NCI-H446 treated with DMSO at 0.1 percent for 48 hours (cell line): ENCODE measurements around the gene LRRC75B.
"Not testable (repeated sequence)": the region's sequence is repeated elsewhere in the genome, so short reads cannot be mapped to it uniquely, and the experiment has no call there.

Experiments
- DNase-seq: peaks from one replicate; lab custom pipeline; 2025; lab: John Stamatoyannopoulos, UW

LRRC75B gene

DNA sequence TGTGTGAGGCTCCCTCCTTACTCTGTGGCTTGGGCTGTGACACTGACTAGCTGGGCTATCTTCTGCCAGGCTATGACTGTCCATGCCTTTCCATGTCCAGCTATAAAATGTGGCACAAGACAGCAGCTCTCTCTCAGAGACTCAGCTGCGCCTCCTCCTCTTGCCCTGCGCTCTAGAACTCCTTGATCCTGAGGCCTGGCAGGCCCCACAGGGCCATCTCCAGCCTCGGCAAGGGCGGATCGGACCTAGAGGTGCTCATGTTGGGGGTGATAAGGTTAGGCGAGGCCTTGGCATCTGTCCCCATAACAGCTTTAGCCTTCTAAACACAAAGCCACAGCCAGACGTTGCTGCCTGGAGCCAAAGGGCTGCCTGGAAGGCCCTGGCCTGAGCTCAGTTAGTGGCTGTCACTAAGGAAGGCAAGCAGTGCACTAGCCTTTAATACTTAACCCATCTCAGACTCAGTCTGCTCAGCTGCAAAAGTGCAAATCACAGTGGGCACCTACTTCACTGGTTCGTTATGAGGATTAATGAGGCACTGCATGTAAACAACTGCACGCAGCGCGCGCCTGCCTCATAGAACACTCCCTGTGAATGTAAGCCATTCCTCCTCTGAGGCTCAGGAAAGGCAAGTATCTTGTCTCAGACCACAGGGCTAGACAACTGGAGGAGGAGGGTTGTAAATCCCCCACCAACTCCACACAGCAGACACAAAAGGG, 39.1 kb downstream of the LRRC75B start:
- DNase-seq = no peak

DNA sequence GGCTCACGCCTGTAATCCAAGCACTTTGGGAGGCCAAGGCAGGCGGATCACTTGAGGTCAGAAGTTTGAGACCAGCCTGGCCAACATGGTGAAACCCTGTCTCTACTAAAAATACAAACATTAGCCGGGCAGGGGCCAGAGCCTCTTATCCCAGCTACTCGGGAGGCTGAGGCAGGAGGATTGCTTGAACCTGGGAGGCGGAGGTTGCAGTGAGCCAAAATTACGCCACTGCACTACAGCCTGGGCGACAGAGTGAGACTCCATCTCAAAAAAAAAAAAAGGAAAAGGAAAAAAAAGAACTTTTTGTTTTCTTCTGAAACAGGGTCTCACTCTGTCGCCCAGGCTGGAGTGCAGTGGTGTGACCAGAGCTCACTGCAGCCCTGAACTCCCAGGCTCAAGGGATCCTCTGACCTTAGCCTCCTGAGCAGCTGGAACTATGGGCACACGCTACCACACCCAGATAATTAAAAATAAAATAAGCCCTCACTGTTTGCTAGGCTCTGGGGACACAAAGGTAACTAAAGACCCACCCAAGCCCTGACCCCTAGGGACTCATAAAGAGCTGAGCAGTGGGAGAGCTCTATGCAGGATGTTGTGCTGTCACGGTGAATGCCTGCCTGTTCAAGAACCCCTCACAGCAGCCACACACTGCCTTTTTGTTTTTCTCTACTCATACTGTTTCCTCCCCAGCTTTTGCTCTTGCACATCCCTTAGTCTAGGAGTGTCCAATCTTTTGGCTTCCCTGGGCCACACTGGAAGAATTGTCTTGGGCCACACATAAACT, 40.2 kb downstream of the LRRC75B start:
- not testable (repeated sequence) for DNase-seq

DNA sequence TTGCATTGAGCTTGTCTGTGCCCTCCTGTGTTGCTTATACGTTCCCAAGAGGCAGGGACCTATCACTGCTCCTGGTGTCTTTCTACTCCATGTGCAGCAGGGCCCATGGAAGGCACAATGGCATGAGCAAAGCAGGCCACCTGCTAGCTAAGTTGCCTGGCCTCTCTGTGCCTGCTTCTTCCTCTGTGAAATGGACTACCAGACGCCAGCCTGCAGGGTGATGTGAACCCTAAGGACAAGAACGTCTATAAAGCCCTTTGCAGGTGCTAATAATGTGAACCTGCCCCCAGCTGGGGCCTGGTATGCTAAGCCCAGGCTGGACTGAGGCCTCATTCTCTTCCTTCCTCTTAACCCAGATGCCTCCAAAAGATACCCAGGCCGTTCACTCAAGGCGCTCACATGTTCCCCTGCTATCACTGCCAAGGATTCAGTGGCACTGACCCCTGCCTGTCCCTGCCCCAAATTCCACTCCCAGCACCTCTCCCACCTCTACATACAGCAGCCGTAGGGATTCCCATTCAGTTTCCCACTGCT, 41.9 kb downstream of the LRRC75B start:
- DNase-seq = no peak

DNA sequence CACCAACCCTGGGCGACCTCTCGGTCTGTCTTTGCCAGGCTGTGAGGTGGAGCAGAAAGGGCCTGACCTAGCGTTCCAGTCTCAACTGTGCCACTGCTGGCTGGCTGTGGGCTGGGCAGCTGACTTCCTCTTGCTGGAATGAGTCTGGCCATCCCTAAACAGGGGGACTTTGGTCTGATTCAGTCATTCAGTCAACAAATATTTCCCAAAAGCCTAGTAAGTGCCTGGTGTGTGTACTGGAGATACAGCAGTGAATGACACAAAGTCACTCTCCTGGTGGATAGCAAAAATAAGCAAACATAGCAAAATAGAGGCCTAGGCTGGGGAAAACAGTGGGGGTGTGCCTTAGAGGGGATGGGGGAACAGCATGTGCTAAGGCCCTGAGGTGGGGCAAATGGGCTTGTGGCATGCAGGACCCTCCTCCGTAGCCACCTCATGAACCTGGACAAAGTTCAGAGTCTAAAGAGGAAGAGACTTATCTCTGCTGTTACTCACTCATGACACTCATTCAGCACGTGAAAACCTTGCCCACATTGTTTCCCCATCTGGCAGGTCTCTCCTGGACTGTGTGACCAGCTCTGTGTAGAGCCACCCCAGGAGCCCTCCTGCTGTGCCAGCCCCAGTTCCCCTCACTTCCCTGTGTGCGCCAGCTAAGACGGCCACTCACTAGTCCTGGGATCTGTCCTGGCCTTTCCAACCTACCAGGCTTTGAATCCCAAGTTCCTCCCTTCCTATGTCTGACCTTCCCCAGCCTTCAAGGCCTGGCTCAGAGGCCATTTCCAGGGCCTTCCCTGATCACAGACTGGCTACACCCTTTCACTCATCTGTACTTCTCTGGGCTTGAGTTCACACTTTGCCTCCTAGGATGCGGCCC, 42.6 kb downstream of the LRRC75B start:
- DNase-seq = no peak

DNA sequence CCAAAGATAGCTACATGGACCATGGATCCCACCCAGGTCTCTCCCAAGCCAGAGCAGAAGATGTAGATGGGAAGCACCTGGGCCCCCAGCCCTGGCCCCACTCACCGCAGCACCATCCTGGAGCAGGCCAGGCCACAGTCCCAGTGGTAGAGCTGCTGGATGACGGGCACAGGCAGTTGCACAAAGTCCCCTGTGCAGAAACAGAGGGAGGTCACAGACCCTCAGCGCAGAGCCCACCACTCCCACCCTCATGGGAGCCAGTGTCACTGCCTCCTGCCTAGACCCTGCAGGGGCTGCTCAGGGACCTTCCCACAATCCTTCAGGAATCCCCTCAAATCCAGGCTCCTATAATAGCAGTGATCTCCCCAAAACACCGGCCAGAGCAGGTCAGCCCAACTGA, 44.1 kb downstream of the LRRC75B start:
- DNase-seq = no peak

DNA sequence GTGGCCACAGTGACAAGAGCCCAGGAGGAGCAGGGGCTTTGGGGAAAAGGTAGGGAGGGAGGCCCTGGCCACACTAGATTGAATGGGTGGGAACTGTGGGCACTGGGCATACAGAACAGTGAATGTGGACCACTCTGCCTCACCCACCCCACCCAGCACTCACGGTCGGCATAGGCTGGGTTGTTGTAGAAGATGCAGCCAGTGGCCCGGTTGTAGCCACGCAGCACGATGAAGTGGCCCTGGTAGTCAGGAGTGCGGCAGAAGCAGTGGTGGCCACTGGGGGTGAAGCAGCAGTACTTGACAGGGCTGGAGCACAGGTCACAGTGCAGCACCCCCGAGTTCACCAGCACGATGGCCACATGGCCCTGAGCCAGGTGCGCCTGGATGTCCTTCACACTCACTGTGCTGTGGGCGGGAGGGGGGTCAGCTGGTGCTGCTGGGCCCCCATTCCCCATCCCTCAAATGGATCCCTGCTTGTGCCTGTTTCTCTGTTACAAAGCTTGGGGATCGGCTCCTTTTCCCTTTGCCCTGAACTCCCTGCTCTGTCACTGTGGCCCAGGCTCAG, 49.1 kb downstream of the LRRC75B start:
- no peak for DNase-seq

DNA sequence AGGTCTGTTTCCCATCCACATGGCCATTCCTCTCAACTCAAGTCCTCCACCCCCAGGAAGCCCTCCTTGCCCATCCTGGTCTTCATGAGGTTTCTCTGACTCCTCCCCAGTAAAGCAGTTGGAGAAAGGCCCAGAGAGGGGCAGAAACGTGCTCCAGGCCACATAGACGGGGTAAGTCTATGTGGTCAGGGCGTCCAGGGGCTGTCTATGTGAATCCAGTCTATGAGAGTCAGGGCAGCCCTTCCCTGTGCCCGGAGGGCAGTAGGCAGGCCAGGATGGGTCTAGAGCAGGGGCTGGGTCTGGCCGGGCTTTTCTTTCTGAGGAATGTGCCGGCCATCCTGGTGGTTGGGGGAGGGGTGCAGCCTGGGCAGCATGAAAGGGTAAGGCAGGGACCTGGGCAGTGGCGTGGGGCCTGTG, 49.7 kb downstream of the LRRC75B start:
- DNase-seq = no peak

DNA sequence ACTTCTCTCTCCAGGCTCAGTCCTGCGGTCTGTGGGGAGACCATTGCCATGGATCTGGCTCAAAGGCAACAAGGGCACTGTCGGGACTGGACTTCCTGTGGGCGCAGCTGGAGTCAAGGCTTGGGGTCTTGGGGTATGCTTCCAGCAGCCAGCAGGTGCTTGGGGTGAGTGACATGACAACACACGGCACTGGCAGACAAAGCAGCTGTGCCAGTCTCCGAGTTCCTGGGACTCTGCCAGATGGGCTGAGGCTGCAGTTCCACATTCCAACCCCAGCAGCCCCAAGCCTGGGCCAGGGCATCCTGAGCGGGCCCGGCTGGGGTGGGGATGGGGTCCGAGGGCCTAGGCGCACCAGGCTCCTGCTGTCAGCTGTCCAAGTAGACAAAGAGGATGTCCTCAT, 50.2 kb downstream of the LRRC75B start:
- DNase-seq = no peak

DNA sequence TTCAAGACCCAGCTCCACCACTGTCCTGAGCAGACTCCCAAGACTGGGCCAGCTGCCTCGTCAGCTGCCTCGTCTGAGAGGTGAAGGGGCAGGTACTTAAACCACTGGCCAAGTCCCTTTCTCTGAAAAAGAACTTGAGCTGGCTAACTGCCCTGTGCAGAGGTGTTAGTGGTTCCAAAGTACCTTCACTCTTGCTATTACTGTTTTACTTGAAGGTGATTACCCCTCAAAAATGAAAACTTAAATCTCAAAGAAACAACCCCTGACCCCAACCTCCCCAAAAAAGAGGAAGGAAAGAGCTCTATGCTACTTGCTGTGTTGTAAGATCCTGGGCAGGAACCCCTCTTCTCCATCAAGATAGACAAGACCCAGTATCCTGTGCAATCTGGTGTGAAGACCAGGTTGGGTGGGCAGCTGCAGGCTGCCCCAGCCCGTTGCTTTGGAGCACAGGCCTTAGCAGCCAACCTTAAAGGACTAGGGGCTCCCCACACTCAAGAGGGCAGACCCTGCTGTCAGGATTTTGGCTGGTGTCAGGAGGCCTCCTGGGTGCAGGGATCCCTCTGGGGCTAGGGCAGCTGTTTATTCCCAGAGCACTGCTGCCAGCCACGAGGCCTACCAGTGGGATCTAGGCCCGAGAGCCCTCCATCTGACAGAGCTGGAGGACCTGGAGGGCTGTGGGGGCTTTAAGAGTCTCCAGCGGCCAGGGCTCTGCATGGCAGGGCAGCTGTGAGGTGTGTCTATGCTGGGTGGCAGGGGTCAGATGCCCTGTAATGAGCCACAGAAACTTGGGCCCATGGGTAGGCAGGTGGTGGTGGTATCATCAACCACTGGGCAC, 51.0 kb downstream of the LRRC75B start:
- no peak for DNase-seq

DNA sequence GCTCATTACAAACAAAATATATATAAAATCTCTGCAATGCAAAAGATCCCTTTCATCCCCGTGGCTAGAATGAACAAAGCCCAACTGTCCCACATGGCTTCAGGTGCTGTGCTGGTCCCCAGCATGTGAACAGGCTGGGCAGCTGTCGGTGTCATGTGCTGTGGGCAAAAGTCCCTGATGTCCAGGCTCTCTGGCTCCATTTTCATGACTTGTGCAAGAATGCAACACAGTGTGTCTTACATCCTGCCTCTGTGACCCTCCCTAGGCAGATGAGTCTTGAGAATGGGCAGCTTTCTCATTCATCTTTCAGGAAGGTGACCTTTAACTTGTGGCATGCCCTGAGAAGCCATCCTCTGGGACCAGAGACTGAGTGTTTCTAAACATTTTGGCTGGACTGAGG, 52.4 kb downstream of the LRRC75B start:
- no peak for DNase-seq

DNA sequence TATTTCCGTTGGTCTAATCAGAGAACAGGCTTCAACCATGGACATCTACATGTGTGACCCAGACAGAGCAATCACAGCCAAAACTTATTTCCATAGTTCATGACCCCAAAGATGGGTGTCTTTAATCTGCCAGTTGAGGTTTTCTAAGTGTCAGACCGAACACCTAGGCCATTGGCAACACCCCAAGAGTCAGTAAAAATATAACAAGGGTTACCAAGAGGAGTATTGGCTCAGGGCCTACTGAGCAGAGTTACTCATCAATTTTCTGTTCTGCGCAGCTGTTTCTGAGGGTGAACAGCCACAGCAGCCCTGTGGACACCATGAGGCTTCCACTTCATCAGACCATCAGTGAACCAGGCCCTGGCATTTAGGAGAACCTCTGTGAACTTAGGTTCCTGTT, 56.8 kb downstream of the LRRC75B start:
- no peak for DNase-seq
